Kidney epithelial cell (primary cell): ENCODE data around the gene BAD. TPM values are rescaled to one million over a fixed set of nuclear protein-coding genes. Genes with fewer than 3 reads are reported as not detected.

Experiments used
- DNase-seq: peaks from one replicate; pipeline ENCODE4 v3.0.0-alpha.2; 2010; ENCODE audit warnings: low read depth
- H3K27me3 ChIP-seq: 2 replicates; pipeline ENCODE4 v1.6.0; 2011; ENCODE audit warnings: low read length; ENCODE audit not compliant: control insufficient read depth, insufficient read depth
- H3K36me3 ChIP-seq: 2 replicates; pipeline ENCODE4 v1.5.1; 2011; ENCODE audit warnings: low read length; ENCODE audit not compliant: control insufficient read depth, insufficient read depth
- H3K4me3 ChIP-seq: 2 replicates; pipeline ENCODE4 v1.5.1; 2011; ENCODE audit warnings: low read depth, mild to moderate bottlenecking, control low read depth, low read length
- total RNA-seq: library from RNA; depleted of rRNA; stranded (reverse); fragments of >200 nt; gene quantifications from 2 replicates; pipeline ENCODE4 v1.2.3, GENCODE V29; 2015
- TF ChIP-seq, protein P1 (sequence below): IDR thresholded peaks from 2 replicates; pipeline ENCODE4 v1.5.1; 2011; ENCODE audit warnings: mild to moderate bottlenecking, moderate library complexity, low read length, control low read depth, inconsistent platforms; ENCODE audit not compliant: insufficient read depth, poor library complexity, severe bottlenecking

The BAD gene
- total RNA-seq, 1 donor from 2014 or later, result 118 TPM

DNA sequence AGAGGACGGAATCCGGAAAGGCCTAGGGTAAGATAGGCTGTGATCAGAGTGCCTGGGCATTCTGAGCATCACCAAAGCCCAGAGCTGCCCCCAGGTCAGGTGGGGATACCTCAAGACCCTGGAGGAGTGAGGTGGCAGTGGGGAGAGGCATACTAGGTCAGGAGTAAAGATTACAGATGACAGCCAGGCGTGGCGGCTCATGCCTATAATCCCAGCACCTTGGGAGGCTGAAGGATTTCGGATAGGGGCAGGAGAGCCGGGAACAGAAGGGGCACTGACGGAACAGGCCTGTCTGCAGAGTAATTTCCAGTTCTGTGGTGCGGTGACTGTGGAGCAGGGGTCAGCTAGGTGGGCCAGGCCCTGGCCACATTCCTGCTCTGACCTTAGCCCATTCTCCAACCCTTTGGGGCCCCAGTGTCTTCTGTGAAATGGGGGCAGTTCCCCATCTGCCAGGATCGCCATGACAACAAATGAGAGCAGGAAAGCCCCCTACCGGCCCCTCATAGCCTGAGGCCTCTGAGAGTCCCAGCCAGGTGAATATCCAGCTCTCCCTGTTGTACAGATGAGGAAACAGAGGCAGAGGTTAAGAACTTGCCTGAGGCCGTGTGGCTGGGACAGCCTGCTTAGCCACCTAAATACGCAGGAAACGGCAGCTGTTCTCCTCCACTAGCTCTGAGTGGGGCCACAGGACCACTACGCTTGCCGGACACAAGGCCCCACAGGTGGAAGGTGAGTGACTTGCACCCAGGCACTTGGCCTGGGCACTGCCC is 9.2 kb downstream of the BAD start:
- no peak for DNase-seq
- no peaks in the 10 kb centered on the region for H3K27me3 ChIP-seq
- TF ChIP-seq, protein P1, sequence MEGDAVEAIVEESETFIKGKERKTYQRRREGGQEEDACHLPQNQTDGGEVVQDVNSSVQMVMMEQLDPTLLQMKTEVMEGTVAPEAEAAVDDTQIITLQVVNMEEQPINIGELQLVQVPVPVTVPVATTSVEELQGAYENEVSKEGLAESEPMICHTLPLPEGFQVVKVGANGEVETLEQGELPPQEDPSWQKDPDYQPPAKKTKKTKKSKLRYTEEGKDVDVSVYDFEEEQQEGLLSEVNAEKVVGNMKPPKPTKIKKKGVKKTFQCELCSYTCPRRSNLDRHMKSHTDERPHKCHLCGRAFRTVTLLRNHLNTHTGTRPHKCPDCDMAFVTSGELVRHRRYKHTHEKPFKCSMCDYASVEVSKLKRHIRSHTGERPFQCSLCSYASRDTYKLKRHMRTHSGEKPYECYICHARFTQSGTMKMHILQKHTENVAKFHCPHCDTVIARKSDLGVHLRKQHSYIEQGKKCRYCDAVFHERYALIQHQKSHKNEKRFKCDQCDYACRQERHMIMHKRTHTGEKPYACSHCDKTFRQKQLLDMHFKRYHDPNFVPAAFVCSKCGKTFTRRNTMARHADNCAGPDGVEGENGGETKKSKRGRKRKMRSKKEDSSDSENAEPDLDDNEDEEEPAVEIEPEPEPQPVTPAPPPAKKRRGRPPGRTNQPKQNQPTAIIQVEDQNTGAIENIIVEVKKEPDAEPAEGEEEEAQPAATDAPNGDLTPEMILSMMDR, result no peak

DNA sequence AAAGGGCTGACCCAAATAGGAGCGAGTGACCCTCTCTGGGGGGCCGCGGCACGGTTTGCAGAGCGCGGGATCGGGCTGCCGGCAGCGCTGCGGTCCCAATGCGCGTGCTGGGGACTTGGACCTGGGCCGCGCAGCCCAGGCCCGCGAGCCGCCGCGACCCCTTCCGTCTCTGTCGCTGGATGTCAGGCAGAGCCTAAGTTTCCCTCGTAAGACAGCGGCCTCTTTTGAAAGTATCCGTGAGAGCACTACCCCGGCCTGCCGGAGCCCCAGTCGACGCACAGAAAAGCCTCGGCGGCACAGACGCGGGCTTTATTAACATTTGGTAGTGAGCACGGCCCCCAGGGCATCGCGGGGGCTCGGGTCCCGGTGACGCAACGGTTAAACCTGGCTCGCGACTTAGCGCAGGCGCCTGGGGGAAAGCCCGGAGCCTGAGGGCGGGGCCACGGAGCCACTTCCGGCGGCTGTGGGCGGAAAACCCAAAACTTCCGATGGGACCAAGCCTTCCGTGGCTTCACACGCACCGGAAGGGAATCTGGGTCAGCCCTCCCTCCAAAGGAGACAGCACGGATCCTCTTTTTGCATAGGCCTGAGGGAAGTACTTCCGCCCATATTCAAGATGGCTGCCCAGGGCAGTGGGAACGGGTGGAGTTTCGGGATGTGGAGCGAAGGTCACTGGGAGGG is 14.8 kb downstream of the BAD start:
- peak; percentile 99 for DNase-seq
- TF ChIP-seq, protein P1, result no peak
- no peaks in the 10 kb centered on the region for H3K27me3 ChIP-seq
- H3K36me3 ChIP-seq, result peaks cover 3% of the 10 kb centered on the region
- peak overlapping the region; percentile 73 for H3K4me3 ChIP-seq

More for the DNA sequence above, 9.2 kb downstream of the BAD start:
- no peak overlapping the region for H3K4me3 ChIP-seq
- H3K36me3 ChIP-seq, result no peaks in the 10 kb centered on the region

DNA sequence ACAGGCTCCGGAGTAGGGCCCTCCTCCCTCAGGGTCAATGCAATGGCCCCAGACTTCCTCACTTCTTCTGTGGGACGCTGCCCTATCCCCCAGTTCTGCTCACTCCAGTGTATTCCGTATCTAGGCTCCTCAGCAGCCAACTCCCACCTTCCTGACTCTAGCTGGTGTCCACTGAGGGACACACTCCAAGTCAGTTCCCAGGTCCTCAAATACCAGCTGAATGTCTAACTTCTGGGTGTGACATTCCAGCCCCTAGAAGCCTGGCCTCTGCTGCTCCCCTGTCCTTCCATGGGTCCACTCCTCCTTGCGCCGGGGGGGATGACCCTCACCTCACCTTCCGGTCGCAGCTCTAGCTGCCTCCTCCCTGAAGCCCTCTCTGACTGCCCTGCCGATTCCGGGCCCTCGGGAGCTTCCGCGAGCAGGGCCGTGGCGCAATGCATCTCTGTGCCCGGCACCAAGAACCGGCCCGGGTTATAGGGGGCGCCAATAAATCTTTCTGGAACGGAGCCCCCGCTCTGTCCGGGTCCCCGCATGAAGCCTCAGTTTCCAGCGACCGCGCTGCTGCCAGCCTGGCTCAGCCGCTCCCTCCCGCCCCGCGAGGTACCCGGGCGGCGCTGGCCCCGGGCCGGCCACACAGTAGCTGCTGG is 15.4 kb downstream of the BAD start:
- TF ChIP-seq, protein P1, result no peak
- Histone ChIP-seq H3K4me3 (peak overlapping the region; percentile 73), H3K27me3 (no peaks in the 10 kb centered on the region), H3K36me3 (peaks cover 3% of the 10 kb centered on the region)
- DNase-seq, result no peak

DNA sequence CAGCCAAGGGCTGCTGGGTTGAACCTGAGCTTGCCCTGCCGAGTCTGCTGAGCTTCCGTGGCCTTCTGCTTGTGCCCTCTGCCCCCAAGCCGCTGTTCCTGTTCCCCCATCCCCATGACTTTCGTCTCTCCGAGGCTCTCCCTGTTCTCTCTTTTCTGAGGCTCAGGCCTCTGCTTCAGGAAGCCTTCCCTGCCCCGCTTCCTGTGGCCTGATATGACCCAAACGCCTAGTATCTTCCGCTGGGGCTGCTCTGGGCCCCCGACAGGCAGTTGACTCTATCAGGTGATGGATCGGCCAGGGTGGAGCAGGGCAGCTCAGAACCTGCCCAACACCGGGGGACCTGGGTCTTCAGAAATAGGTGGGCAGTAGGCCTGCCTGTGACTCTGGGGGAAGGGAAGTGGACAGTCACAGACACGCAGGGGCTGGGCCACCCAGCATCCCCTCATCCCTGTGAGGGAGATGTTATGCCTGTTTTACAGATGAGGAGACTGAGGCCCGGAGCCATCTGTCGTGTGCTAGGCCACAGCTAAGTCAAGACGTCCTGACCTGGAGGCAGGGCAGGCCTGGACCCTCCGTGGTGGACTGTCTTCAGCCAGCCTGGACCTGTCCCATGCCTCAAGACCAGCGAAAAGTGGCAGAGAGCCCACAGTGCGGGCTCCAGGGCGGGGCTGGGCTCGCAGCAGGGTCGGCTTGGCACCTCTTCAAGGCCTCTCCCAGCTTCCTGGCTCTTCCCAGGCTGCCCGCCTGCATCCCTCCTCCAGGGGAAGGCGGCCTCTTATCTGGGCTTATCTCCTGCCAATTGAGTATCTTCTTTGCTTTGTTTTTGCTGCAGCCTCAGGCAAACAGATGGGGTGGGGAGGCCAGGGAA is 16.2 kb downstream of the BAD start:
- Histone ChIP-seq H3K36me3 (peaks cover 3% of the 10 kb centered on the region), H3K27me3 (no peaks in the 10 kb centered on the region), H3K4me3 (peak overlapping the region; percentile 73)
- no peak for DNase-seq
- TF ChIP-seq, protein P1, result no peak

DNA sequence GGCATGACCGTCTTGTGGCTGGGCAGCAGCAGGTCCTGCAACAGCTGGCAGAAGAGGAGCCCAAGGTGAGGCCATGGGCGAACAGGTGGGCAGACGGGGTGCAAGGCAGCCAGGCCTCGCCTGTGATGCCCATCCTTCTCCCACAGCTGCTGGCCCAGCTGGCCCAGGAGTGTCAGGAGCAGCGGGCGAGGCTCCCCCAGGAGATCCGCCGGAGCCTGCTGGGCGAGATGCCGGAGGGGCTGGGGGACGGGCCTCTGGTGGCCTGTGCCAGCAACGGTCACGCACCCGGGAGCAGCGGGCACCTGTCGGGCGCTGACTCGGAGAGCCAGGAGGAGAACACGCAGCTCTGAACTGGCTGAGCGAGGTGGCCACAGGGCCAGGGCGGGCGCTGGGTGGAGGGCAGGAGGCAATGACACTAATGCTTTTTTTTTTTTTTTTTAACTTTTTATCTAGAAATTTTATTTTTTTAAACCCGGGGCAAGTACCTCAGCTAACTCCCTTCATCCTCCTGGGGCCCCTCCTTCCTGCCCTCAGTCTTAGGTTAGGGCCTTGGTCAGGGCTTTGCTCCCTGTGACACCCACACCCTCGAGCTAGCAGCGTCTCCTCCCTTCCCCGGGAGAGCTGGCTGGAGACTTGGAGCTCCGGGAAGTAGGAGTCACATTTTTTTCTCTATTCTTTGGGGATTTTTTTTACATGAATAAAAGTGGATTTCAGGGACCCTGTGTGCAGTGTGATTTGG is 17.1 kb downstream of the BAD start:
- Histone ChIP-seq H3K4me3 (no peak overlapping the region), H3K36me3 (peaks cover 3% of the 10 kb centered on the region), H3K27me3 (no peaks in the 10 kb centered on the region)
- TF ChIP-seq, protein P1, result no peak
- no peak for DNase-seq
